Measurements from ENCODE around the gene RAD51B. TPM values are rescaled to one million over a fixed set of nuclear protein-coding genes. Genes with fewer than 3 reads are reported as not detected.

The RAD51B gene
- total RNA-seq, 1 donor from 2014 or later = 28.5 TPM

- TF ChIP-seq POLR2AphosphoS5 (IDR thresholded peaks at IDR 0.05; ENCODE audit: insufficient read depth in 1 of 2, low read depth in 1 of 2) = no peak
- TF ChIP-seq CTCF (IDR thresholded peaks at IDR 0.05) = no peak
- no peak for TF ChIP-seq POLR2A (IDR thresholded peaks at IDR 0.05)
- no peak overlapping the region for H3K27ac ChIP-seq
- no peak for DNase-seq (ENCODE audit: extremely low spot score in 2 of 2)
- no peaks in the 10 kb centered on the region for H3K36me3 ChIP-seq
- intact Hi-C loops (cut with DNase I) = no loop called here
- H3K9me3 ChIP-seq = no peaks in the 10 kb centered on the region
- H3K4me1 ChIP-seq = no peaks in the 10 kb centered on the region
- H3K4me3 ChIP-seq = no peak overlapping the region
- no peaks in the 10 kb centered on the region for H3K27me3 ChIP-seq
Measured at GRCh38 chr14:67952381-67952780, 132.8 kb downstream of the RAD51B start.

GRCh38 chr14:67952786-67953185 lies 133.2 kb downstream of the RAD51B start:
- TF ChIP-seq CTCF (IDR thresholded peaks at IDR 0.05) = no peak
- no peak for TF ChIP-seq POLR2A (IDR thresholded peaks at IDR 0.05)
- no peak for TF ChIP-seq POLR2AphosphoS5 (IDR thresholded peaks at IDR 0.05; ENCODE audit: insufficient read depth in 1 of 2, low read depth in 1 of 2)
- H3K36me3 ChIP-seq = no peaks in the 10 kb centered on the region
- no peaks in the 10 kb centered on the region for H3K9me3 ChIP-seq
- no peak overlapping the region for H3K27ac ChIP-seq
- H3K4me3 ChIP-seq = no peak overlapping the region
- H3K27me3 ChIP-seq = no peaks in the 10 kb centered on the region
- H3K4me1 ChIP-seq = no peaks in the 10 kb centered on the region
- DNase-seq (ENCODE audit: extremely low spot score in 2 of 2) = no peak
- intact Hi-C loops (cut with DNase I) = no loop called here

- no peaks in the 10 kb centered on the region for H3K36me3 ChIP-seq
- H3K4me3 ChIP-seq = no peak overlapping the region
- no peak overlapping the region for H3K27ac ChIP-seq
- no peaks in the 10 kb centered on the region for H3K4me1 ChIP-seq
- intact Hi-C loops (cut with DNase I) = no loop called here
- no peak for DNase-seq (ENCODE audit: extremely low spot score in 2 of 2)
- H3K9me3 ChIP-seq = no peaks in the 10 kb centered on the region
- no peaks in the 10 kb centered on the region for H3K27me3 ChIP-seq
- TF ChIP-seq POLR2A (IDR thresholded peaks at IDR 0.05) (no peak), CTCF (IDR thresholded peaks at IDR 0.05) (no peak), POLR2AphosphoS5 (IDR thresholded peaks at IDR 0.05; ENCODE audit: insufficient read depth in 1 of 2, low read depth in 1 of 2) (no peak)
Measured at GRCh38 chr14:67955261-67955660, 135.7 kb downstream of the RAD51B start.

- no peaks in the 10 kb centered on the region for H3K36me3 ChIP-seq
- no peak for TF ChIP-seq CTCF (IDR thresholded peaks at IDR 0.05)
- no peak for TF ChIP-seq POLR2AphosphoS5 (IDR thresholded peaks at IDR 0.05; ENCODE audit: insufficient read depth in 1 of 2, low read depth in 1 of 2)
- no peak for TF ChIP-seq POLR2A (IDR thresholded peaks at IDR 0.05)
- intact Hi-C loops (cut with DNase I) = no loop called here
- no peak for DNase-seq (ENCODE audit: extremely low spot score in 2 of 2)
- H3K4me1 ChIP-seq = peaks cover 9% of the 10 kb centered on the region
- no peak overlapping the region for H3K4me3 ChIP-seq
- H3K27ac ChIP-seq = no peak overlapping the region
- no peaks in the 10 kb centered on the region for H3K27me3 ChIP-seq
- H3K9me3 ChIP-seq = no peaks in the 10 kb centered on the region
Measured at GRCh38 chr14:67957946-67958345, 138.4 kb downstream of the RAD51B start.

GRCh38 chr14:67961676-67962075 lies 142.1 kb downstream of the RAD51B start:
- Histone ChIP-seq H3K4me3 (no peak overlapping the region), H3K9me3 (no peaks in the 10 kb centered on the region), H3K4me1 (peaks cover 45% of the 10 kb centered on the region), H3K27me3 (no peaks in the 10 kb centered on the region), H3K36me3 (no peaks in the 10 kb centered on the region), H3K27ac (no peak overlapping the region)
- TF ChIP-seq POLR2A (IDR thresholded peaks at IDR 0.05) (no peak), POLR2AphosphoS5 (IDR thresholded peaks at IDR 0.05; ENCODE audit: insufficient read depth in 1 of 2, low read depth in 1 of 2) (no peak), CTCF (IDR thresholded peaks at IDR 0.05) (no peak)
- intact Hi-C loops (cut with DNase I) = no loop called here
- DNase-seq (ENCODE audit: extremely low spot score in 2 of 2) = no peak

All from vagina (tissue), 2 donors.